Measurements from ENCODE around the gene ELP5. TPM values are rescaled to one million over a fixed set of nuclear protein-coding genes. Genes with fewer than 3 reads are reported as not detected.

ELP5 gene
- total and polyA plus RNA-seq, 5 donors = 37.9 to 100 (median 75.6) TPM

DNA sequence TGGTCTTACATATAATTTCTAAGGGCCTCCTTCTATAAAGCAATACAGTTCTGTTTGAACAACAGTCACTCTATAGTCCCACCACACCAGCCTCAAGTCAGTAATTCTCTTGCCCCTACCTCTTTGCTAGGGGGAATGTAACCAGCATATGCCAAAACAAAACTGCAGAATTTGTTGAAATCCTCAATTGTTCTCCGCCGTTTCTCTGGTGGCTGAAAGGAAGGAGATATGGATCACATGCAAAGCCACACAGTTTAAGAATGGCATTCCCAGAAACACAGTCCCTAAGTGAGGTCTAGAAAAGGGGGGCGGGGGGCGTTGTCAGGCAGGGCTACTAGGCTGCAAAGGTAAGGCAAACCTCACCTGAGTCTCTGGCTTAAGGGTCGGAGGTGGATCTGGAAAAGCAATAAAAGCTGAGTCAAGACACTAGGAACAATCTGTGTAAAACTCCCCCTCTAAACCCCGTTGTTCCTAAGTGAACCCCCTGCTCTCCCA is 14.7 kb upstream of the ELP5 start:
- ATAC-seq (no peak), DNase-seq (no peak)
- 30% methylated on average over 6 of the region's 6 CpGs for WGBS
- peak overlapping the region; percentile 97 for H3K4me3 ChIP-seq (ENCODE audit: low read length)
- intact Hi-C loops (cut with DNase I) = no loop called here
- no peaks in the 10 kb centered on the region for H3K9me3 ChIP-seq (ENCODE audit: control insufficient read depth, low read length)
- no peaks in the 10 kb centered on the region for H3K27me3 ChIP-seq (ENCODE audit: control insufficient read depth, insufficient read depth)
- peak overlapping the region; percentile 50 for H3K27ac ChIP-seq (ENCODE audit: low read length)
- H3K4me1 ChIP-seq (ENCODE audit: control insufficient read depth, insufficient read depth, low read length) = peaks cover 11% of the 10 kb centered on the region

DNA sequence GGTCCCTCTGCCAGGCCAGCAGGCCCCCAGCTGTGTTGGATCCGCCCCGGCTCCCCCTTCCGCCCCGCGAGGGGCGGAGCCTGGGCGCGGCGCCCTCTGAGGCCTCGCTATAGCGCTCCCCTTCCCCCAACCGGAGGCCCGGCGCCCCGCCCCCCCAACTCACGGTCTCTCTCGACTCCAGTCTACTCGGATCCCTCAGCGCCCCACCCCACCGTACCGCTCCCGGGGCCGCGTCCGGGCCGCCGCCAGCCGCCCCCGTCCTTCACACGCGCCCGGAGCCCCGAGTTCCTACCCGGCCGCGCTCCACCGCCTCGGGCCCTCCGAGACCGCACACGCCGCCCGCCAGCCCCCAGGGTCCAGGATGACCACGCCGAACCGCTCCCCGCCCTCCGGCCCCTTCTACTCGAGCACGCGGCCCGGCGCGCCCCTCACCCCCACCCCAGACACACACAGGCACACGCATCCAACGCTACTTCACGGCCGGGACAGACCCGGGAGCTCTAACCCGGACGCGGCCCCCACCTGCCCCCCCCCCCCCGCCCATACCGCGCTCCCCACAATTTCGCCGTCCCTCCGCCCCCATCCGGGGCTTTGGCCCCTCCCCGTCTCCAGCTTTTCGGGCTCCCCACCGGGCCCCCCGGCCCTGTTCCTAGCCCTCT is 14.1 kb upstream of the ELP5 start:
- peak overlapping the region; percentile 97 for H3K4me3 ChIP-seq (ENCODE audit: low read length)
- H3K27ac ChIP-seq (ENCODE audit: low read length) = peak overlapping the region; percentile 90
- H3K4me1 ChIP-seq (ENCODE audit: control insufficient read depth, insufficient read depth, low read length) = peaks cover 11% of the 10 kb centered on the region
- DNase-seq = peak; percentile 88 to 94 (median 94)
- intact Hi-C loops (cut with DNase I) = no loop called here
- H3K27me3 ChIP-seq (ENCODE audit: control insufficient read depth, insufficient read depth) = no peaks in the 10 kb centered on the region
- H3K9me3 ChIP-seq (ENCODE audit: control insufficient read depth, low read length) = no peaks in the 10 kb centered on the region
- WGBS = under 1% methylated on average over 71 of the region's 73 CpGs
- peak; percentile 8 to 15 for ATAC-seq

DNA sequence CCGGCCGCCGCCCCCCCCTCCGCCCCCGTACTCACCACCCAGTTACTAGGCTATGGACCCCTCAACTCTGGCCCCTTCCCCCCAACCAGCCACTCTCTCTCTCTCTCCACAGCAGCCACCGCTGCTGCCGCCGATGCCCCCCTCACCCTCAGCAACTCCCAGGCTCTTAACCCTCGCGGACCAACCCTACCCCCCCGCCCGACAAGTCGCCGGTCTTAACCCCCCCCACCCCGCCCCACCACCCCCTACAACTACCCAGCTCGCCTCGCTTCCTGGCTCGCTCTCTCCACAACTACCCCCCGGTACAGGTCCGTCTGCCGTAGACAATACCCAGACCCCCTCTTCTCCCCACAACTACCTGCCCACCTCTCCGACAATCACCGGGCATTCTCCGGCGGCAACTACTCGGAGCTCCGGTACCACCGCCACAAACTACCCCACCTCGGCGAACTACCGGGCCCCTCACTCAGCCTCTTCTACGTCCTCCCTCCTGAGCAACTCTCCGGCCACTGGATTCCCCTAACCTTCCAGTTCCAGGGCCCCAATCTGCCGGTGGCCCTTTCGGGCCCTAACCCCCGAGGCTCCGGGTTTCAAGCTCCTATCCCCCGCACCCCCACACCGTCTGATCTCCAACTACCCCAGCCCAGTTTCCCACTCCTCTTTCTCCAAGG is 13.5 kb upstream of the ELP5 start:
- peak in 1 of 3 donors; percentile 68 for DNase-seq
- Histone ChIP-seq H3K9me3 (ENCODE audit: control insufficient read depth, low read length) (no peaks in the 10 kb centered on the region), H3K27ac (ENCODE audit: low read length) (peak overlapping the region; percentile 68), H3K27me3 (ENCODE audit: control insufficient read depth, insufficient read depth) (no peaks in the 10 kb centered on the region), H3K4me1 (ENCODE audit: control insufficient read depth, insufficient read depth, low read length) (peaks cover 9% of the 10 kb centered on the region), H3K4me3 (ENCODE audit: low read length) (peak overlapping the region; percentile 97)
- intact Hi-C loops (cut with DNase I) = no loop called here
- 2% methylated on average over 39 of the region's 39 CpGs for WGBS
- ATAC-seq = no peak

DNA sequence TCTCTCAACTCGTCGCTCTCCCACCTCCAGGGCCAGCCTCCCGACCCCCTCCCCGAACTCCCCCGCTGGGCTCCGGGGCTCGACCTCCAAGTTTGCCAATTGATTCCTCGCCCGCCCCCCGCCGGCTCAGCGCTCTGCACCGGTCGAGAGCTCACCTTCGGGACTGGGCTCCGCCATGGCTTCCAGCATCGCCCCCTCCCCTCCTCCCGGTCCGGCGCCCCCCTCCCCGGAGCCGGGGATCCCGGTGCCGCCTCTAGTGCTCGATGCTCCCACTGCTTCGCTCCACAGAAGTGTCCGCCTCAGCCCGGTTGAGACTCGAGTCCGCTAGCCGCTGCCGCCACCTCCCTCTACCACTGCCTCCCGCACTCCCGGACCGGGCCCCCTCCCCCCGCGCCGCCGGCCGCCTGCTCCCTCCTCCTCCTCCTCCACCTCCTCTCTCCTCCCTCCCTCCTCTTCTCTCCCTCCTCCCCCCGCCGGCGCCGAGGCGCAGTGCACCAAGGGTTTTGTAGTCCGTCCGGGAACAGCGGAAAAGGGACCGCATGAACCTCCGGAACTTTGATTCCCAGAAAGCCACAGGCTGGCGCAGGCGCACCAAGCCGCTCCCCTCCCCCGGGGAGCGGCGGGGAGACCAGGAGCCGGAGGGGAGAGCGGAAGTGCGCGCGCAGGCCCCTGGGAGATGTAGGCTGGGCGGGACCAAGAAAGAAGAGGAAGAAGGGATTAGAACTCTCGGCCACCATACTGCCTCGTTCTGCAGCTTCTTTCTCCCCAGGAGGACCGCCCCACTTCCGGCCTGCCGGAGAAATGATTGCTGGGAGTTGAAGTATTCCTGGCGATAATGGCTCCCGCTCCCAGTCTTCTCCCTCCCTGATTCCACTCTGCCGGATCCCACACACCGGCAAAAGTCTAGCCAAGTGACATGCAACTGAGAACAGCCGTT is 12.7 kb upstream of the ELP5 start, which contains the start of gene PHF23:
Gene PHF23 (minus strand): TSS at position 367 of the 937 bp plus-strand sequence. CDS start 178 bp downstream, at position 189.
- Histone ChIP-seq H3K27me3 (ENCODE audit: control insufficient read depth, insufficient read depth) (no peaks in the 10 kb centered on the region), H3K4me3 (ENCODE audit: low read length) (peak within 1 kb of the TSS; percentile 97), H3K4me1 (ENCODE audit: control insufficient read depth, insufficient read depth, low read length) (peaks cover 9% of the 10 kb centered on the region), H3K27ac (ENCODE audit: low read length) (peak within 1 kb of the TSS; percentile 68), H3K9me3 (ENCODE audit: control insufficient read depth, low read length) (no peaks in the 10 kb centered on the region)
- ATAC-seq (peak; percentile 78 to 84), DNase-seq (peak; percentile 99 to 100 (median 99))
- intact Hi-C loops (cut with DNase I) = no loop called here
- WGBS = under 1% methylated on average over 72 of the region's 72 CpGs

- H3K4me3 ChIP-seq (ENCODE audit: low read length) = peak overlapping the region; percentile 73
- WGBS = 56% methylated on average over 4 of the region's 4 CpGs
- H3K27ac ChIP-seq (ENCODE audit: low read length) = no peak overlapping the region
Observed at GRCh38 chr17:7240375-7240774, 11.6 kb upstream of the ELP5 start.

GRCh38 chr17:7241090-7241733 is 10.8 kb upstream of the ELP5 start:
- 30% methylated on average over 9 of the region's 9 CpGs for WGBS

More at GRCh38 chr17:7240375-7240774, 11.6 kb upstream of the ELP5 start:
- no peak for DNase-seq
- H3K27me3 ChIP-seq (ENCODE audit: control insufficient read depth, insufficient read depth) = no peaks in the 10 kb centered on the region
- H3K4me1 ChIP-seq (ENCODE audit: control insufficient read depth, insufficient read depth, low read length) = peaks cover 9% of the 10 kb centered on the region
- no peaks in the 10 kb centered on the region for H3K9me3 ChIP-seq (ENCODE audit: control insufficient read depth, low read length)
- intact Hi-C loops (cut with DNase I) = no loop called here
- no peak for ATAC-seq

GRCh38 chr17:7241783-7242716 is 10.0 kb upstream of the ELP5 start, which contains the start of gene GABARAP:
Gene GABARAP, minus strand, starts transcription at chr17:7242449. Its CDS starts 119 bp downstream, at chr17:7242330.
- DNase-seq = peak; percentile 94 to 98 (median 98)
- ATAC-seq = peak; percentile 52
- Histone ChIP-seq H3K4me1 (ENCODE audit: control insufficient read depth, insufficient read depth, low read length) (peaks cover 9% of the 10 kb centered on the region), H3K4me3 (ENCODE audit: low read length) (peak within 1 kb of the TSS; percentile 73), H3K27ac (ENCODE audit: low read length) (peak within 1 kb of the TSS; percentile 97), H3K27me3 (ENCODE audit: control insufficient read depth, insufficient read depth) (no peaks in the 10 kb centered on the region), H3K9me3 (ENCODE audit: control insufficient read depth, low read length) (no peaks in the 10 kb centered on the region)
- under 1% methylated on average over 62 of the region's 62 CpGs for WGBS
- intact Hi-C loops (cut with DNase I) = no loop called here

More at GRCh38 chr17:7241090-7241733, 10.8 kb upstream of the ELP5 start:
- ATAC-seq (no peak), DNase-seq (peak in 1 of 3 donors; percentile 13)
- H3K9me3 ChIP-seq (ENCODE audit: control insufficient read depth, low read length) = no peaks in the 10 kb centered on the region
- H3K27me3 ChIP-seq (ENCODE audit: control insufficient read depth, insufficient read depth) = no peaks in the 10 kb centered on the region
- H3K4me1 ChIP-seq (ENCODE audit: control insufficient read depth, insufficient read depth, low read length) = peaks cover 9% of the 10 kb centered on the region
- H3K27ac ChIP-seq (ENCODE audit: low read length) = peak overlapping the region; percentile 95
- intact Hi-C loops (cut with DNase I) = no loop called here
- H3K4me3 ChIP-seq (ENCODE audit: low read length) = peak overlapping the region; percentile 73

DNA sequence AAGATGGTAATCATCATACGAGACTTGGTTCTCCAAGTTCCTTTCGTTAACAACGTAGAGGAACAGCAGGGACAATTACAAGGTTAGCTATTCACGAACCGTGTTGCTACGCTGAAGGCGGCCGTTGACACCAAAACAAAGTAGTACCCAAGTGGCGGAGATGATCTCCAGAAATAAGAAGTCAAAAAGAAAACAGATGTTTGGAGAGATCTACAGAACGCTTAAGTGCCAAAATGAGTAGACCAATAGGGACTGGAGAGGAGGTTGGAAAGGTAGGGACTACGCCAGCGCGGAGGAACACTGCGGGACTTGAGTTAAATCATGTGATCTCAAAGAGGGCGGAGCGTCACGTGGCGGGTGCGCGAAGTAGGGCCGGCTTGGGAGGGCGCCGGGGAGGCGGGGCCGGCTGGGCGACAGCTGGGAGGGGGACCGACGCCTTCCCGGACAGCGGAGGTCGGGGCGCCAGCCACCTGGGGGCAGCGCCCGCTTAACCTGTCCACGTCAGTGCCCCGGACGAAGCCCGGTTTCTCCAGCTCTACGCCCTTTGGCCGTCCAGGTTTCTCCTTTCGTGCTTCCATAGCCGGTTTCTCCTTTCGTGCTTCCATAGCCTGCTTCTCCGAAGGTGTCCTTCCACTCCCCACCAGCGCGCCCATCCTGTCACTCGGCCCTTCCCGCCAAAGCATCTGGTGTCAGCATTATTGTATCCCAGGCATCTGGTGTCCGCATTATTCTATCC is 9.1 kb upstream of the ELP5 start:
- WGBS = under 1% methylated on average over 49 of the region's 49 CpGs
- ATAC-seq (peak; percentile 66 to 69), DNase-seq (peak; percentile 97 to 99 (median 98))
- Histone ChIP-seq H3K27ac (ENCODE audit: low read length) (peak overlapping the region; percentile 97), H3K9me3 (ENCODE audit: control insufficient read depth, low read length) (no peaks in the 10 kb centered on the region), H3K4me1 (ENCODE audit: control insufficient read depth, insufficient read depth, low read length) (peaks cover 7% of the 10 kb centered on the region), H3K27me3 (ENCODE audit: control insufficient read depth, insufficient read depth) (no peaks in the 10 kb centered on the region), H3K4me3 (ENCODE audit: low read length) (peak overlapping the region; percentile 73)
- intact Hi-C loops (cut with DNase I) = no loop called here

DNA sequence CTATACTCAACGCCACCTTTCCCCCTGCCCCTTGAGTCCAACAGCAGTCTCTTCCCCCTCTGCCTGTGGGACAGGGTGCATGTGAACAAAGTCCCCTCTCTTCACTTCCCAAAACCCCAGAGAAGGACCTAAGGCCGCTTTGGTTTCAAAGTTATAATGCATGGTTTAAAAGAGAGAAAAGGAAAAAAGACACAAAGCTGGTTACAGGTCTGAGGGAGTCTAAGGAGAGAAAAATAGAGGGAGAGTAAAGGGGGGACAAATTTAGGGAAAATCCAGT is 8.6 kb upstream of the ELP5 start:
- intact Hi-C loops (cut with DNase I) = no loop called here
- 27% methylated on average over 2 of the region's 2 CpGs for WGBS
- peak overlapping the region; percentile 73 for H3K4me3 ChIP-seq (ENCODE audit: low read length)
- peak overlapping the region; percentile 97 for H3K27ac ChIP-seq (ENCODE audit: low read length)
- H3K9me3 ChIP-seq (ENCODE audit: control insufficient read depth, low read length) = no peaks in the 10 kb centered on the region
- no peaks in the 10 kb centered on the region for H3K27me3 ChIP-seq (ENCODE audit: control insufficient read depth, insufficient read depth)
- DNase-seq (no peak), ATAC-seq (no peak)
- H3K4me1 ChIP-seq (ENCODE audit: control insufficient read depth, insufficient read depth, low read length) = peaks cover 7% of the 10 kb centered on the region

All from right cardiac atrium (tissue), 5 donors.